ENCODE data around the gene SPATC1L. TPM values are rescaled to one million over a fixed set of nuclear protein-coding genes. Genes with fewer than 3 reads are reported as not detected.

SPATC1L gene
- total RNA-seq, 1 experiment from 2014 or later = 36.0 TPM

DNA sequence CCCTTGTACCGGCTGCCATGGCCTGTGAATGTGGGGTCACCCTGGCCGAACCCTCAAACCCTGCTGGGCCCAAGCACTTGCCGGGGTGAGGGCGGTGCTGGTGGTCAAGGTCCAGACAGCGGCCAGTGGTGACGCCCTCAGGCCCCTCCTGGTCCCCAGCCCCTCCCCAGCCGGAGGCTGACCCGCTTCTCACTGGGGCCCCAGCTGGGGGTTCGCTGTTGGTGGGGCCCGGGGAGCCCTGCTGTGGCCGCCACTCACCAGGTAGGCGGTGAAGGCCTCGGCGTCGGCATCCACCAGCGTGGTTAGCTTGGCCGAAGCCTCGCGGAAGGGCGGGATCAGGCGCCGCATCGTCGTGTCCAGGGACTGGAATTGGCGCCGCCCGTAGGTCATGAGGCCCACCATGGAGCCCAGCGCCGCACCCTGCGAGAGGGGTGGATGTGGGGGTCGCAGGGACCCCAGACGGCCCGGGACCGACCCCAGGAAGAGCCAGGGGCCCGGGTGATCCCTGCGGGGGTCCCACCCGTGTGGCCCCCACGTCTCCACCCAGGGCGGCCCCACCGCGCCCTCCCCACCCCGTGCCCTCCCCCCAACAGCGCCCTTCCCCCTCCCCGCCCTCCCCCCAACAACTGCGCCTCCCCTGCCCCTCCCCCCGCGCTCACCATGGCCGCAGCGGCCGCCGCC lies 39.0 kb downstream of the SPATC1L start:
- no peaks in the 10 kb centered on the region for H3K79me2 ChIP-seq (ENCODE audit: insufficient read depth, low read length)
- H3T11ph ChIP-seq (ENCODE audit: low read length) = no peak overlapping the region
- Mint-ChIP-seq H3K4me1 (peaks cover 19 to 27% of the 10 kb centered on the region in 2 experiments), H3K9me3 (peaks cover 5 to 6% of the 10 kb centered on the region in 2 experiments; a peak in 2 of 5 replicates), H3K4me3 (no peak overlapping the region), H3K36me3 (ENCODE audit: insufficient read depth in 1 of 3, low read depth in 3 of 3) (peaks cover 7 to 10% (median 8%) of the 10 kb centered on the region in 3 experiments; a peak in 5 of 7 replicates), H3K27ac (no peak overlapping the region), H3K27me3 (ENCODE audit: low read depth) (peaks cover 23% of the 10 kb centered on the region)
- H2BK12ac ChIP-seq (ENCODE audit: insufficient read length, low read depth, low read length) = no peak overlapping the region
- no peak for TF ChIP-seq CTCF (conservative IDR thresholded peaks at IDR 0.05)
- no peak overlapping the region for H3K27ac ChIP-seq (ENCODE audit: insufficient read length, low read depth, low read length)
- no peak overlapping the region for H3K18ac ChIP-seq (ENCODE audit: insufficient read length, low read depth, low read length)
- H3K23ac ChIP-seq (ENCODE audit: insufficient read length, low read depth, low read length) = no peak overlapping the region
- no peak overlapping the region for H2BK15ac ChIP-seq (ENCODE audit: low read depth, low read length)
- no peak overlapping the region for H3K4ac ChIP-seq (ENCODE audit: low read depth, low read length)
- H3K56ac ChIP-seq (ENCODE audit: insufficient read length, low read depth, low read length) = no peak overlapping the region
- no peak for DNase-seq
- H2BK20ac ChIP-seq (ENCODE audit: low read depth, low read length, poor library complexity, severe bottlenecking) = no peak overlapping the region
- no peak overlapping the region for H3K4me2 ChIP-seq (ENCODE audit: insufficient read depth, insufficient read length, low read length)
- H4K20me1 ChIP-seq (ENCODE audit: control insufficient read depth, insufficient read depth, insufficient read length) = no peaks in the 10 kb centered on the region
- H3K79me1 ChIP-seq (ENCODE audit: insufficient read depth, low read depth, low read length, poor library complexity, severe bottlenecking) = no peaks in the 10 kb centered on the region
- no peaks in the 10 kb centered on the region for H3K27me3 ChIP-seq (ENCODE audit: insufficient read depth, low read length)
- H3K23me2 ChIP-seq (ENCODE audit: insufficient read length, low read depth, low read length, poor library complexity, severe bottlenecking) = no peaks in the 10 kb centered on the region
- H2AK5ac ChIP-seq (ENCODE audit: insufficient read length, low read length) = no peak overlapping the region
- H2BK120ac ChIP-seq (ENCODE audit: low read depth, low read length, poor library complexity, severe bottlenecking) = no peak overlapping the region
- H3K14ac ChIP-seq (ENCODE audit: insufficient read depth, low read length) = no peak overlapping the region
- H3K9me3 ChIP-seq (ENCODE audit: control insufficient read depth, low read depth, low read length) = no peaks in the 10 kb centered on the region
- H3K9ac ChIP-seq (ENCODE audit: extremely low read depth, insufficient read length, low read length) = no peak overlapping the region
- no peak overlapping the region for H4K8ac ChIP-seq (replicated peaks; ENCODE audit: insufficient read length, low read depth, low read length)
- no peak overlapping the region for H2AFZ ChIP-seq (ENCODE audit: low read length)
- H4K91ac ChIP-seq (ENCODE audit: insufficient read length, low read depth, low read length) = no peak overlapping the region
- WGBS (ENCODE audit: extremely low coverage, insufficient read length, low lambda C conversion rate) = no CpG with 5 or more reads among the region's 51 CpGs
- H3K4me1 ChIP-seq (ENCODE audit: insufficient read depth, low read length) = no peaks in the 10 kb centered on the region
- H2BK5ac ChIP-seq (ENCODE audit: insufficient read length, low read length) = no peak overlapping the region
- no peak overlapping the region for H4K5ac ChIP-seq (ENCODE audit: insufficient read length, low read depth, low read length)

Measured in H9 (cell line).